Spinal cord (tissue), 10 donors: ENCODE data around the gene GUF1. TPM values are rescaled to one million over a fixed set of nuclear protein-coding genes. Genes with fewer than 3 reads are reported as not detected.

Experiments
- DNase-seq, 6 donors: peaks; one replicate each; pipeline versions ENCODE4 v3.0.0 to v3.0.0-alpha.2; 2013 to 2015; ENCODE audit warnings: low spot score in 6 of 6, low read depth in 4 of 6
- H3K27ac ChIP-seq: one replicate; pipeline ENCODE4 v1.5.1; 2013; ENCODE audit warnings: low read depth, low read length, control low read depth
- H3K27me3 ChIP-seq: one replicate; pipeline ENCODE4 v1.6.1; 2013; ENCODE audit warnings: low read length; ENCODE audit not compliant: control insufficient read depth, insufficient read depth
- H3K36me3 ChIP-seq: one replicate; pipeline ENCODE4 v1.6.1; 2013; ENCODE audit warnings: low read length; ENCODE audit not compliant: control insufficient read depth, insufficient read depth
- H3K4me1 ChIP-seq: one replicate; pipeline ENCODE4 v1.6.1; 2013; ENCODE audit warnings: low read length; ENCODE audit not compliant: control insufficient read depth, insufficient read depth
- H3K4me3 ChIP-seq: one replicate; pipeline ENCODE4 v1.5.1; 2013; ENCODE audit warnings: low read depth, low read length, control low read depth
- H3K9me3 ChIP-seq: one replicate; pipeline ENCODE4 v1.6.1; 2013; ENCODE audit warnings: low read length; ENCODE audit not compliant: control insufficient read depth, insufficient read depth
- WGBS: methylation state at CpG from one replicate; pipeline ENCODE4 v1.1.5; 2013; ENCODE audit warnings: missing lambda C conversion rate; ENCODE audit not compliant: insufficient coverage; 5-methylcytosine and 5-hydroxymethylcytosine counted together
- polyA plus RNA-seq, 2 donors: library from polyadenylated mRNA; unstranded; fragments of 120-200 nt; gene quantifications; one replicate each; pipeline ENCODE4 v1.2.1, GENCODE V29; 2013; ENCODE audit not compliant: insufficient read length in 2 of 2
- total RNA-seq, 2 donors: library from RNA; depleted of rRNA in 1 of 2; stranded (reverse); fragments of 120-200 nt in 1 of 2; fragments of >200 nt in 1 of 2; gene quantifications; one replicate each; pipeline versions ENCODE4 v1.2.3 to v1.2.4, GENCODE V29; 2013 to 2014
- donor health status: healthy.

GUF1 gene
- total and polyA plus RNA-seq, 4 donors, result 21.9 to 33.2 (median 26.6) TPM

DNA sequence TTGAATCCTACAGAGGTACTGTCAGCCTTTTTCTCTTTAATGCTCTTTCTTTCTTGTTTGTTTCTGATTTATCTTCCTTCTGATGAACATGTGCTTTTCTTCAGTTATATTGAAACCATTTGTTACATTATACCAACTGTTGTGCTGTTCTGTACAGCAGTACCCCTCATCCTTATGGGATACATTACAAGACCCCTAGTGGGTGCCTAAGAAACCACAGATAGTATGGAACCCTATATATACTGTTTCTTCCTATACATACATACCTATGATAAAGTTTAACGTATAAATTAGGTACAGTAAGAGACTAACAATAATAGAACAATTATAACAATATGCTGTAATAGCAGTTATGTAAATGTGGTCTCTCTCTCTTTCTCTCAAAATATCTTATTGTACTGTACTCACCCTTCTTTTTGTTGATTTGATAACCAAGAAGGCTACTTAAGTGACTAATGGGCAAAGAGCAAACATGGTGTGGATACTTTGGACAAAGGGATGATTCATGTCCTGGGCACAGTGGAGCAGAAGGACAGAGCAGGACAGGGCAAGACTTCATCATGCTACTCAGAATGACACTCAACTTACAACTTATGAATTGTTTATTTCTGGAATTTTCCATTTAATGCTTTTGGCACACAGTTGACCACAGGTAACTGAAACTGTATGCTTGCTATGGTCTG, 16.1 kb upstream of the GUF1 start:
- DNase-seq, result no peak
- no peak overlapping the region for H3K27ac ChIP-seq
- peaks cover 3% of the 10 kb centered on the region for H3K36me3 ChIP-seq
- H3K4me1 ChIP-seq, result no peaks in the 10 kb centered on the region
- H3K4me3 ChIP-seq, result no peak overlapping the region
- no CpG with 5 or more reads among the region's 1 CpG for WGBS
- no peaks in the 10 kb centered on the region for H3K9me3 ChIP-seq
- H3K27me3 ChIP-seq, result no peaks in the 10 kb centered on the region

DNA sequence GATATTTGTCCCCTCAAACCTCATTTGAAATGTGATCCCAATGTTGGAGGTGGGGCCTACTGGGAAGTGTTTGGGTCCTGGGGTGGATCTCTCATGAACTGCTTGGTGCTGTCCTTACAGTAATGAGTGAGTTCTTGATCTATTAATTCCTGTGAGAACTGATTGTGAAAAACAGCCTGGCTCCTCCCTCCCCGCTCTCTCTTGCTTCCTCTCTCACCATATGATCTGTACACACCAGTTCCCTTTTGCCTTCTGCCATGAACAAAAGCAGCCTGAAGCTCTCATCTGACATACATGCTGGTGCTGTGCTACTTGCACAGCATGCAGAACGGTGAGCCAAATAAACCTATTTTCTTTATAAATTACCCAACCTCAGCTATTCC, 15.6 kb upstream of the GUF1 start:
- H3K4me1 ChIP-seq, result no peaks in the 10 kb centered on the region
- 70% methylated on average over 2 of the region's 2 CpGs for WGBS
- peak in 1 of 6 donors; percentile 5 for DNase-seq
- peaks cover 3% of the 10 kb centered on the region for H3K36me3 ChIP-seq
- H3K27me3 ChIP-seq, result no peaks in the 10 kb centered on the region
- no peak overlapping the region for H3K4me3 ChIP-seq
- H3K27ac ChIP-seq, result no peak overlapping the region
- H3K9me3 ChIP-seq, result no peaks in the 10 kb centered on the region

DNA sequence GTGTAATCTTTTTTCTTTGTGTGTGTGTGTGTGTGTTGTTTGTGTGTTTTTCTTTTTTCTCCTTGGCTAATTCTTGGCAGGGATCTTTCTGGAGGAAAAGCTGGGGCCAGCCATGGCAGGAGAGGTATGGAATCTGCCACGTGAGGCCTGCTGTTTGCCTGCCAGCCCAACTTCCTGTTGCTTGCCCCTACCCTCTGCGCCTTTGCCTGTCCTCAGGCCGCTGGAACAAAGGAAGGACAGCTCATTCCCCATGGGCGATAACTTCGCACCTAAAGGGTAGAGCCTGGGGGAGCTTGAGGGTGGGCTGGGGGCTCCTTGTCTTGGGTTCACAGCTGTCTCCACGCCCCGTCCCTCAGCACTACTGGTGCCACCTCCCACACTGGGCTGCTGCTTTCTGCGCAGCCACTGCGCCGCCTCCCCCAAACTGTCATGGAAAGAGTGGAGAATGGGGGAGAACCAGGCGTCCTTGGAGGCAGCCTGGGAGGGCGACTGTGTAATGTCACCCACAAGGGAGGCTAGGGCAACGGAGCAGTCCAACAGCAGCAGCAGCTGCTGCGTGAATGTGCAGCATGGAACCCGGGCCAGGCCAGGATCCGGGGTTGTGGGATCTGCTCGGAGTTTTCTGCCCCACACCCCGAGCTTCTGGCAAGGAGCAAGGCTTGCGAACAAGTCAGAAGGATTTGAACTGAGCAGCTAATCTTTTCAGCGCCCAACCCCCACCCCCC, 14.5 kb upstream of the GUF1 start:
- DNase-seq, result no peak
- Histone ChIP-seq H3K36me3 (peaks cover 3% of the 10 kb centered on the region), H3K4me3 (no peak overlapping the region), H3K9me3 (no peaks in the 10 kb centered on the region), H3K27me3 (no peaks in the 10 kb centered on the region), H3K4me1 (no peaks in the 10 kb centered on the region), H3K27ac (no peak overlapping the region)
- WGBS, result 94% methylated on average over 18 of the region's 20 CpGs

- H3K4me1 ChIP-seq, result no peaks in the 10 kb centered on the region
- DNase-seq, result no peak
- H3K9me3 ChIP-seq, result no peaks in the 10 kb centered on the region
- H3K27ac ChIP-seq, result no peak overlapping the region
- H3K4me3 ChIP-seq, result no peak overlapping the region
- peaks cover 3% of the 10 kb centered on the region for H3K36me3 ChIP-seq
- no peaks in the 10 kb centered on the region for H3K27me3 ChIP-seq
- 94% methylated on average over 2 of the region's 2 CpGs for WGBS
Measured at GRCh38 chr4:44668526-44668925, 9.7 kb upstream of the GUF1 start.

- no peaks in the 10 kb centered on the region for H3K36me3 ChIP-seq
- H3K9me3 ChIP-seq, result no peaks in the 10 kb centered on the region
- H3K4me3 ChIP-seq, result no peak overlapping the region
- H3K27ac ChIP-seq, result no peak overlapping the region
- H3K27me3 ChIP-seq, result no peaks in the 10 kb centered on the region
- 77% methylated on average over 4 of the region's 4 CpGs for WGBS
- H3K4me1 ChIP-seq, result no peaks in the 10 kb centered on the region
- DNase-seq, result peak in 1 of 6 donors; percentile 40
Measured at GRCh38 chr4:44670506-44671199, 7.6 kb upstream of the GUF1 start.

GRCh38 chr4:44671636-44672035, 6.6 kb upstream of the GUF1 start:
- Histone ChIP-seq H3K4me3 (no peak overlapping the region), H3K4me1 (no peaks in the 10 kb centered on the region), H3K27me3 (no peaks in the 10 kb centered on the region), H3K27ac (no peak overlapping the region), H3K36me3 (no peaks in the 10 kb centered on the region), H3K9me3 (no peaks in the 10 kb centered on the region)
- peak in 1 of 6 donors; percentile 16 for DNase-seq
- WGBS, result 100% methylated on average over 1 of the region's 3 CpGs

DNA sequence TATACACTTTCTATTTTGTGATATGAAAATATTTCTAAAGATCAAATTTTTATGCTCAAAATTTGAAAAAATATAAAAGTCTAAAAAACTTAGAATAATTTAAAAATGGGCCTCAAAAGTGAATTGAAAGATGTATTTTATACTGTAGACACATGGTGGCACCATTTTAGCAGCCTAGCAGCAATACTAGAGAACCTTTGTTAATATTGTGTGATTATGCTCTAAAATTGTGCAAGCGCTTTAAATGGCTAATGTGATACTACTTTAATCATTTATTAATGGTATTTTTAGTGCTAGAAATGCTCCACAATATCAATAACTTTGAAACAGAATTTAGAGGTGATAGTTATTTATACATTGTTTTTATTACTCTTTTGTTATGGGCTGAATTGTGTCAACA, 3.7 kb upstream of the GUF1 start:
- DNase-seq, result peak in 1 of 6 donors; percentile 34
- no peak overlapping the region for H3K27ac ChIP-seq
- WGBS, result no CpG with 5 or more reads among the region's 1 CpG

GRCh38 chr4:44675366-44675765, 2.9 kb upstream of the GUF1 start:
- H3K27me3 ChIP-seq, result no peaks in the 10 kb centered on the region
- no peak for DNase-seq
- H3K4me3 ChIP-seq, result no peak overlapping the region
- H3K4me1 ChIP-seq, result peaks cover 3% of the 10 kb centered on the region
- H3K36me3 ChIP-seq, result no peaks in the 10 kb centered on the region
- H3K27ac ChIP-seq, result no peak overlapping the region
- WGBS, result 100% methylated on average over 1 of the region's 5 CpGs
- no peaks in the 10 kb centered on the region for H3K9me3 ChIP-seq

More for the DNA sequence above, 3.7 kb upstream of the GUF1 start:
- Histone ChIP-seq H3K36me3 (no peaks in the 10 kb centered on the region), H3K9me3 (no peaks in the 10 kb centered on the region), H3K4me3 (no peak overlapping the region), H3K4me1 (peaks cover 3% of the 10 kb centered on the region), H3K27me3 (no peaks in the 10 kb centered on the region)

- no CpG with 5 or more reads among the region's 3 CpGs for WGBS
- Histone ChIP-seq H3K27ac (peak overlapping the region; percentile 88), H3K36me3 (no peaks in the 10 kb centered on the region), H3K9me3 (no peaks in the 10 kb centered on the region), H3K4me3 (peak overlapping the region; percentile 96), H3K4me1 (peaks cover 3% of the 10 kb centered on the region), H3K27me3 (no peaks in the 10 kb centered on the region)
- DNase-seq, result no peak
Measured at GRCh38 chr4:44679060-44679459, 840 bp downstream of the GUF1 start.
